Measurements from ENCODE around the gene CFAP69. TPM values are rescaled to one million over a fixed set of nuclear protein-coding genes. Genes with fewer than 3 reads are reported as not detected.

The CFAP69 gene
- total RNA-seq, 1 experiment from 2014 or later, result 3.1 TPM

DNA sequence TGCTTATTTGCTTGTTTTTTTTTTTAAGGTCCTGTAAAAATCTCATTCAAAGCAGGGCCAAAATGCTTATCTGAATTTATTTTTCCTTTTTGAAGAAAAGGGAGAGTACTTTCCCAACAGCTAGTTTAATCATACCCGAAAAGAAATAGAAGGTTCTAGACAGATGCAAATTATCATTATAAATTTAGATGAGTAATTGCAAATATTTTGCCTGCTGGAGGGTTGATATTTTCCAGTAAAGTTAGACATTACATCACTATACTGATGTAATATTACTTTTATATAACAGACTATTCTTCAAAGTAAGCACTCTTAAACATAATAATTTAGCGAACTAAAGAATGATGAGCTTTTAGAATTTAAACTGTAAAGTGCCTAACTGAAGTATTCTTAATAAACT, 14.1 kb upstream of the CFAP69 start:
- ATAC-seq (no peak), DNase-seq (no peak)
- H3K36me3 ChIP-seq (ENCODE audit: low read depth, low read length), result no peaks in the 10 kb centered on the region
- intact Hi-C loops (cut with micrococcal nuclease), result no loop called here
- H3K9me3 ChIP-seq (ENCODE audit: low read length), result no peaks in the 10 kb centered on the region
- H3K4me1 ChIP-seq (ENCODE audit: insufficient read depth, low read length), result no peaks in the 10 kb centered on the region
- ChIA-PET POLR2A (ENCODE audit: unreplicated experiment) (no interaction called here), CTCF (no interaction called here)
- H2AFZ ChIP-seq (ENCODE audit: low read length), result no peak overlapping the region
- TF ChIP-seq EZH2phosphoT487 (IDR thresholded peaks at IDR 0.05; ENCODE audit: borderline replicate concordance, low read length), result no peak
- TF ChIP-seq CTCF (conservative IDR thresholded peaks at IDR 0.05; ENCODE audit: low read depth, low read length), result no peak
- no peak for TF ChIP-seq EZH2 (IDR thresholded peaks at IDR 0.05; ENCODE audit: low read length, unreplicated experiment)
- no peaks in the 10 kb centered on the region for H3F3A ChIP-seq (ENCODE audit: low read length, unreplicated experiment)
- no peaks in the 10 kb centered on the region for H3K9me2 ChIP-seq (replicated peaks; ENCODE audit: low read length)
- BruUV-seq (replicated peaks), result no TSS peak
- no peak overlapping the region for H3K4me3 ChIP-seq (ENCODE audit: low read length)
- H3K9ac ChIP-seq (ENCODE audit: low read length), result no peak overlapping the region
- no peaks in the 10 kb centered on the region for H4K20me1 ChIP-seq (ENCODE audit: low read length)
- H3K27me3 ChIP-seq (ENCODE audit: low read length), result no peaks in the 10 kb centered on the region
- H3K27ac ChIP-seq (ENCODE audit: low read length), result no peak overlapping the region
- H3K4me2 ChIP-seq (ENCODE audit: low read length), result no peak overlapping the region
- no peaks in the 10 kb centered on the region for H3K79me2 ChIP-seq (ENCODE audit: low read length)

- H3K9me3 ChIP-seq (ENCODE audit: low read length), result no peaks in the 10 kb centered on the region
- no peaks in the 10 kb centered on the region for H4K20me1 ChIP-seq (ENCODE audit: low read length)
- no peak overlapping the region for H3K9ac ChIP-seq (ENCODE audit: low read length)
- no peaks in the 10 kb centered on the region for H3K4me1 ChIP-seq (ENCODE audit: insufficient read depth, low read length)
- TF ChIP-seq CTCF (conservative IDR thresholded peaks at IDR 0.05; ENCODE audit: low read depth, low read length), result no peak
- no peak for TF ChIP-seq EZH2phosphoT487 (IDR thresholded peaks at IDR 0.05; ENCODE audit: borderline replicate concordance, low read length)
- no peak for TF ChIP-seq EZH2 (IDR thresholded peaks at IDR 0.05; ENCODE audit: low read length, unreplicated experiment)
- H3K27me3 ChIP-seq (ENCODE audit: low read length), result no peaks in the 10 kb centered on the region
- no peak overlapping the region for H2AFZ ChIP-seq (ENCODE audit: low read length)
- no peak overlapping the region for H3K4me2 ChIP-seq (ENCODE audit: low read length)
- no peaks in the 10 kb centered on the region for H3K79me2 ChIP-seq (ENCODE audit: low read length)
- H3K36me3 ChIP-seq (ENCODE audit: low read depth, low read length), result no peaks in the 10 kb centered on the region
- no peaks in the 10 kb centered on the region for H3K9me2 ChIP-seq (replicated peaks; ENCODE audit: low read length)
- H3K4me3 ChIP-seq (ENCODE audit: low read length), result no peak overlapping the region
- CTCF ChIA-PET, result no interaction called here
- no peaks in the 10 kb centered on the region for H3F3A ChIP-seq (ENCODE audit: low read length, unreplicated experiment)
- H3K27ac ChIP-seq (ENCODE audit: low read length), result no peak overlapping the region
- intact Hi-C loops (cut with micrococcal nuclease), result no loop called here
- POLR2A ChIA-PET (ENCODE audit: unreplicated experiment), result no interaction called here
- DNase-seq, result no peak
- ATAC-seq, result no peak
- no TSS peak for BruUV-seq (replicated peaks)
Measured at GRCh38 chr7:90231304-90231703, 13.7 kb upstream of the CFAP69 start.

GRCh38 chr7:90232430-90232829, 12.5 kb upstream of the CFAP69 start:
- CTCF ChIA-PET, result no interaction called here

More at GRCh38 chr7:90232430-90232829, 12.5 kb upstream of the CFAP69 start:
- POLR2A ChIA-PET (ENCODE audit: unreplicated experiment), result no interaction called here
- Histone ChIP-seq H3K4me2 (ENCODE audit: low read length) (no peak overlapping the region), H4K20me1 (ENCODE audit: low read length) (no peaks in the 10 kb centered on the region), H3K9me2 (replicated peaks; ENCODE audit: low read length) (no peaks in the 10 kb centered on the region), H3K9me3 (ENCODE audit: low read length) (no peaks in the 10 kb centered on the region), H2AFZ (ENCODE audit: low read length) (no peak overlapping the region), H3K4me1 (ENCODE audit: insufficient read depth, low read length) (no peaks in the 10 kb centered on the region), H3K36me3 (ENCODE audit: low read depth, low read length) (no peaks in the 10 kb centered on the region), H3F3A (ENCODE audit: low read length, unreplicated experiment) (no peaks in the 10 kb centered on the region), H3K9ac (ENCODE audit: low read length) (no peak overlapping the region), H3K79me2 (ENCODE audit: low read length) (no peaks in the 10 kb centered on the region), H3K27me3 (ENCODE audit: low read length) (no peaks in the 10 kb centered on the region), H3K4me3 (ENCODE audit: low read length) (no peak overlapping the region), H3K27ac (ENCODE audit: low read length) (no peak overlapping the region)
- DNase-seq, result no peak
- intact Hi-C loops (cut with micrococcal nuclease), result no loop called here
- BruUV-seq (replicated peaks), result no TSS peak
- no peak for ATAC-seq
- TF ChIP-seq EZH2phosphoT487 (IDR thresholded peaks at IDR 0.05; ENCODE audit: borderline replicate concordance, low read length) (no peak), EZH2 (IDR thresholded peaks at IDR 0.05; ENCODE audit: low read length, unreplicated experiment) (no peak), CTCF (conservative IDR thresholded peaks at IDR 0.05; ENCODE audit: low read depth, low read length) (no peak)

Measured in PC-3 (cell line).